K562 (cell line): ENCODE results near the gene NF1. TPM values are rescaled to one million over a fixed set of nuclear protein-coding genes. Genes with fewer than 3 reads are reported as not detected.

Experiments used
- ATAC-seq: fragments of 200-7000 bp; cut with Tn5 transposase; 3 replicates; pipeline ENCODE4 v1.9.1; 2020; ENCODE audit warnings: moderate library complexity
- BruUV-seq: library from RNA; stranded (reverse); fragments of 400-500 nt; replicated peaks from 2 replicates; lab custom pipeline; 2021; lab: Mats Ljungman, UMichigan
- CTCF ChIA-PET: fragments of 300-600 bp; formaldehyde crosslinking; extraction: SDS; loops from one replicate; lab custom pipeline; 2021; ENCODE audit warnings: low intra/inter-chr PET ratio; lab: Yijun Ruan, JAX
- POLR2A ChIA-PET: fragments of 300-600, 350-650 bp; sonication (Branson Sonifier 250); formaldehyde crosslinking; extraction: SDS; loops from one replicate; lab custom pipeline; 2021; ENCODE audit warnings: antibody characterized with exemption, inconsistent platforms; lab: Yijun Ruan, JAX
- DNase-seq, 4 experiments: peaks; one replicate each; pipeline versions ENCODE4 v3.0.0 to v3.0.0-alpha.2; 2011 to 2018; ENCODE audit warnings: low spot score in 3 of 4, mixed read lengths in 3 of 4; ENCODE audit errors: extremely low read depth in 1 of 4
- FAIRE-seq: peaks from 2 replicates; lab custom pipeline; 2011; peaks lifted over from hg19 to GRCh38; lab: Jason Lieb, UNC
- H2AFZ ChIP-seq: 2 replicates; pipeline ENCODE4 v1.6.0; 2011; ENCODE audit warnings: low read depth, low read length, control low read depth, inconsistent platforms
- H3K27ac ChIP-seq: fragments of 200-600 bp; 3 replicates; pipeline ENCODE4 v1.8.0; 2011; ENCODE audit warnings: low read depth, mild to moderate bottlenecking, control low read depth, inconsistent platforms, low read length, moderate library complexity, mixed read lengths; ENCODE audit errors: extremely low read depth
- H3K27me3 ChIP-seq, 2 experiments: fragments of 300-600 bp in 1 of 2; 2 replicates in 1 of 2; 3 replicates in 1 of 2; pipeline versions ENCODE4 v1.6.0 to v1.8.0; 2011; ENCODE audit warnings: inconsistent platforms in 2 of 2, low read length in 2 of 2, mild to moderate bottlenecking in 1 of 2, mixed read lengths in 1 of 2, moderate library complexity in 1 of 2; ENCODE audit not compliant: control insufficient read depth in 2 of 2, insufficient read depth in 2 of 2
- H3K36me3 ChIP-seq: fragments of 300-600 bp; 3 replicates; pipeline ENCODE4 v1.8.0; 2011; ENCODE audit warnings: mild to moderate bottlenecking, low read length, inconsistent platforms; ENCODE audit not compliant: control insufficient read depth, insufficient read depth
- H3K4me1 ChIP-seq, 2 experiments: fragments of 200-600 bp in 1 of 2; replicated peaks in 1 of 2; 2 replicates in 1 of 2; 3 replicates in 1 of 2; pipeline versions ENCODE4 v1.5.1 to v1.8.0; 2011; ENCODE audit warnings: inconsistent platforms in 2 of 2, low read length in 2 of 2, mild to moderate bottlenecking in 1 of 2, mixed read lengths in 1 of 2, moderate library complexity in 1 of 2; ENCODE audit not compliant: control insufficient read depth in 2 of 2, insufficient read depth in 2 of 2
- H3K4me2 ChIP-seq: 2 replicates; pipeline ENCODE4 v1.6.1; 2011; ENCODE audit warnings: low read length, control low read depth, inconsistent platforms, mixed read lengths; ENCODE audit not compliant: insufficient read depth
- H3K4me3 ChIP-seq: fragments of 200-600 bp; sonication (generic), shearing (Covaris generic); 2 replicates; pipeline ENCODE4 v1.5.1; 2016; ENCODE audit warnings: control low read depth, inconsistent platforms
- H3K79me2 ChIP-seq: fragments of 200-600 bp; 3 replicates; pipeline ENCODE4 v1.8.0; 2011; ENCODE audit warnings: low read length, inconsistent platforms; ENCODE audit not compliant: control insufficient read depth, insufficient read depth
- H3K9ac ChIP-seq, 2 experiments: 2 replicates each; pipeline versions ENCODE4 v1.6.0 to v1.6.1; 2011; ENCODE audit warnings: low read depth in 2 of 2, low read length in 2 of 2, control low read depth in 1 of 2, inconsistent platforms in 1 of 2, mild to moderate bottlenecking in 1 of 2, mixed read lengths in 1 of 2; ENCODE audit not compliant: insufficient read depth in 1 of 2
- H3K9me1 ChIP-seq: one replicate; pipeline ENCODE4 v1.6.0; 2011; ENCODE audit warnings: inconsistent platforms, mild to moderate bottlenecking, low read length, moderate library complexity; ENCODE audit not compliant: control insufficient read depth, insufficient read depth
- H3K9me3 ChIP-seq: replicated peaks from 2 replicates; pipeline ENCODE4 v1.5.1; 2011; ENCODE audit warnings: low read depth, low read length, inconsistent platforms; ENCODE audit not compliant: control insufficient read depth, insufficient read depth
- H4K20me1 ChIP-seq: replicated peaks from 2 replicates; pipeline ENCODE4 v1.6.1; 2011; ENCODE audit warnings: low read length, inconsistent platforms, mixed read lengths; ENCODE audit not compliant: control insufficient read depth, insufficient read depth
- ATF1 ChIP-seq, 2 experiments: fragments of 450-650 bp in 1 of 2; IDR thresholded peaks; 2 replicates each; pipeline ENCODE4 v1.6.1; 2016; ENCODE audit warnings: missing compliant biosample characterization in 1 of 2, missing genetic modification characterization in 1 of 2
- CREB3L1 ChIP-seq: fragments of 450-650 bp; IDR thresholded peaks from 2 replicates; pipeline ENCODE4 v1.6.1; 2014; ENCODE audit warnings: low read depth, mild to moderate bottlenecking, moderate library complexity, borderline replicate concordance
- E4F1 ChIP-seq: fragments of 250-450 bp; sonication (Bioruptor Pico); IDR thresholded peaks from 2 replicates; pipeline ENCODE4 v1.5.0; 2021; ENCODE audit warnings: mild to moderate bottlenecking, borderline replicate concordance
- FUS ChIP-seq: fragments of 200-400 bp; formaldehyde crosslinking; optimal IDR thresholded peaks from 2 replicates; pipeline ENCODE3; 2017; ENCODE audit warnings: low read depth, low read length
- ID3 ChIP-seq, 2 experiments: fragments of 250-450 bp in 1 of 2; fragments of 450-650 bp in 1 of 2; sonication (Bioruptor Pico) in 1 of 2; IDR thresholded peaks; 2 replicates each; pipeline versions ENCODE4 v1.6.1 to v1.8.0; 2016 to 2021; ENCODE audit warnings: mild to moderate bottlenecking in 2 of 2, moderate library complexity in 2 of 2, missing compliant biosample characterization in 1 of 2, missing genetic modification characterization in 1 of 2
- MAFG ChIP-seq: fragments of 450-650 bp; conservative IDR thresholded peaks from 2 replicates; pipeline ENCODE4 v1.6.1; 2016; ENCODE audit warnings: missing genetic modification characterization, missing compliant biosample characterization
- MAZ ChIP-seq, 2 experiments: fragments of 450-650 bp in 1 of 2; sonication (generic) in 1 of 2; formaldehyde crosslinking; IDR thresholded peaks in 1 of 2; conservative IDR thresholded peaks in 1 of 2; 2 replicates each; pipeline versions ENCODE4 v1.4.0 to v1.5.0; 2020; ENCODE audit warnings: mild to moderate bottlenecking in 1 of 2, missing genetic modification reagents in 1 of 2
- MTA2 ChIP-seq: fragments of 450-650 bp; IDR thresholded peaks from 2 replicates; pipeline ENCODE4 v1.6.1; 2016; ENCODE audit warnings: low read depth
- NCOA4 ChIP-seq: fragments of 450-650 bp; IDR thresholded peaks from 2 replicates; pipeline ENCODE4 v1.6.1; 2018; ENCODE audit warnings: mild to moderate bottlenecking; ENCODE audit not compliant: partially characterized antibody
- NFXL1 ChIP-seq: fragments of 450-650 bp; formaldehyde crosslinking; IDR thresholded peaks from 2 replicates; pipeline ENCODE4 v1.4.0; 2021; ENCODE audit warnings: mild to moderate bottlenecking
- PHB ChIP-seq: fragments of 250-450 bp; sonication (Bioruptor Pico); IDR thresholded peaks from 2 replicates; pipeline ENCODE4 v1.5.0; 2021
- RFX1 ChIP-seq: fragments of 450-650 bp; IDR thresholded peaks from 2 replicates; pipeline ENCODE4 v1.6.1; 2016; ENCODE audit warnings: mild to moderate bottlenecking, moderate library complexity
- RNF219 ChIP-seq: fragments of 250-450 bp; sonication (Bioruptor Pico); IDR thresholded peaks from 2 replicates; pipeline ENCODE4 v1.5.0; 2022; ENCODE audit warnings: mild to moderate bottlenecking
- SMAD2 ChIP-seq: fragments of 150-350 bp; IDR thresholded peaks from 2 replicates; pipeline ENCODE4 v1.6.1; 2014; ENCODE audit warnings: low read depth, mild to moderate bottlenecking, low read length
- SOX6 ChIP-seq: fragments of 450-650 bp; IDR thresholded peaks from 2 replicates; pipeline ENCODE4 v1.6.1; 2014; ENCODE audit warnings: mild to moderate bottlenecking
- ZNF121 ChIP-seq: sonication (generic); formaldehyde crosslinking; conservative IDR thresholded peaks from 2 replicates; pipeline ENCODE4 v1.8.0; 2022; ENCODE audit warnings: missing genetic modification reagents
- ZNF274 ChIP-seq: IDR thresholded peaks from 2 replicates; pipeline ENCODE4 v1.6.1; 2011; ENCODE audit warnings: low read depth, mild to moderate bottlenecking, low read length, moderate library complexity, borderline replicate concordance
- ZNF766 ChIP-seq: fragments of 200-800 bp; sonication (Bioruptor generic); conservative IDR thresholded peaks from 2 replicates; pipeline ENCODE4 v1.6.1; 2016; ENCODE audit warnings: missing genetic modification characterization, missing compliant biosample characterization
- WGBS: fragments of 100-300 bp; shearing (Covaris generic); methylation state at CpG from one replicate; pipeline ENCODE4 v1.1.6; 2016; ENCODE audit warnings: low coverage, mixed read lengths; ENCODE audit not compliant: insufficient coverage; ENCODE audit errors: missing lambda C conversion rate; 5-methylcytosine and 5-hydroxymethylcytosine counted together
- in situ Hi-C: fragments of 300-500 bp; cut with MboI; formaldehyde crosslinking; loops from 4 replicates; pipeline ENCODE4 v1.15.0; 2018; ENCODE audit warnings: inconsistent platforms, mixed read lengths
- intact Hi-C: fragments of 100-400 bp; cut with micrococcal nuclease; formaldehyde crosslinking; loops from 2 replicates; pipeline ENCODE4 v1.14.2; 2022
- polyA plus RNA-seq, 8 experiments: library from polyadenylated mRNA; depleted of rRNA in 4 of 8; stranded (reverse) in 5 of 8; unstranded in 3 of 8; fragments of >200 nt; fragmentation: Nextera tagmentation in 2 of 8; fragmentation: Illumina TruSeq in 1 of 8; extraction: Ambion mirVana in 2 of 8; extraction: Trizol in 1 of 8; gene quantifications; 2 replicates each; pipeline versions ENCODE4 v1.2.1 to v1.2.3, GENCODE V29; 2011 to 2014; ENCODE audit warnings: inconsistent platforms in 1 of 8, missing spikeins in 1 of 8
- total RNA-seq, 7 experiments: library from RNA; depleted of rRNA in 6 of 7; stranded (reverse); fragments of >200 nt in 6 of 7; fragmentation: Illumina TruSeq in 2 of 7; extraction: Trizol in 2 of 7; gene quantifications; 2 replicates each; pipeline versions ENCODE4 v1.2.1 to v1.2.3, GENCODE V29; 2011 to 2021; ENCODE audit warnings: low replicate concordance in 1 of 7

NF1 gene
- total and polyA plus RNA-seq, 9 of the 15 experiments (the other 6 are each of a cell fraction or from before 2014, with no cell fraction given) = 3.4 to 41.9 (median 24.3) TPM

GRCh38 chr17:31062346-31062745 is 32.4 kb upstream of the NF1 start:
- H3K36me3 ChIP-seq = no peaks in the 10 kb centered on the region
- no peaks in the 10 kb centered on the region for H3K4me1 ChIP-seq
- no peaks in the 10 kb centered on the region for H4K20me1 ChIP-seq
- H3K9me1 ChIP-seq = no peaks in the 10 kb centered on the region
- no peaks in the 10 kb centered on the region for H3K9me3 ChIP-seq
- no peak for DNase-seq
- FAIRE-seq = no peak
- no peak for ATAC-seq
- CTCF ChIA-PET = no interaction called here
- H3K79me2 ChIP-seq = no peaks in the 10 kb centered on the region
- no peak overlapping the region for H3K27ac ChIP-seq
- POLR2A ChIA-PET = no interaction called here
- TF ChIP-seq ATF1 (CRISPR knock-in tag; IDR thresholded peaks at IDR 0.05) = no peak
- TF ChIP-seq ATF1 (tag; IDR thresholded peaks at IDR 0.05) = no peak
- TF ChIP-seq FUS = no peak
- no peak for TF ChIP-seq MAZ (CRISPR knock-in tag; conservative IDR thresholded peaks at IDR 0.05 in 1 of 2, IDR thresholded peaks at IDR 0.05 in 1 of 2)
- TF ChIP-seq PHB (CRISPR knock-in tag) = no peak
- no peak for TF ChIP-seq RFX1
- TF ChIP-seq ZNF766 (CRISPR knock-in tag) = no peak
- TF ChIP-seq ID3 (CRISPR knock-in tag; IDR thresholded peaks at IDR 0.05) = no peak
- TF ChIP-seq ID3 (tag; IDR thresholded peaks at IDR 0.05) = no peak
- TF ChIP-seq RNF219 (CRISPR knock-in tag) = no peak
- TF ChIP-seq ZNF121 (CRISPR knock-in tag) = no peak
- no peak for TF ChIP-seq SMAD2
- TF ChIP-seq SOX6 = no peak
- no peak for TF ChIP-seq E4F1 (CRISPR knock-in tag)
- TF ChIP-seq MAFG (tag) = no peak
- no peak for TF ChIP-seq NFXL1 (CRISPR knock-in tag)
- no peak for TF ChIP-seq ZNF274
- TF ChIP-seq MTA2 = no peak
- TF ChIP-seq CREB3L1 = no peak
- TF ChIP-seq NCOA4 = no peak
- H3K4me3 ChIP-seq = no peak overlapping the region
- no peak overlapping the region for H2AFZ ChIP-seq
- intact Hi-C loops = no loop called here
- no peak overlapping the region for H3K9ac ChIP-seq
- no peaks in the 10 kb centered on the region for H3K27me3 ChIP-seq
- in situ Hi-C loops = no loop called here
- WGBS = 53% methylated on average over 3 of the region's 3 CpGs
- H3K4me2 ChIP-seq = no peak overlapping the region
- BruUV-seq = no TSS peak
